Psoas muscle (tissue), 8 donors: ENCODE results near the gene DOCK1. TPM values are rescaled to one million over a fixed set of nuclear protein-coding genes. Genes with fewer than 3 reads are reported as not detected.

Experiments
- ATAC-seq, 4 donors: fragments of 200-7000 bp; cut with Tn5 transposase; one replicate each; pipeline ENCODE4 v1.9.1; 2020; ENCODE audit warnings: moderate library complexity in 3 of 4, mild to moderate bottlenecking in 2 of 4
- DNase-seq, 2 donors: peaks; one replicate each; pipeline ENCODE4 v3.0.0-alpha.2; 2020
- H3K27ac ChIP-seq: fragments of 200-600 bp; one replicate; pipeline ENCODE4 v1.8.0; 2022
- H3K27me3 ChIP-seq, 3 donors: fragments of 200-600 bp in 1 of 3; one replicate each; pipeline versions ENCODE4 v1.6.1 to v1.8.0; 2013 to 2022; ENCODE audit warnings: low read length in 2 of 3, mild to moderate bottlenecking in 2 of 3, moderate library complexity in 1 of 3; ENCODE audit not compliant: insufficient read depth in 3 of 3
- H3K36me3 ChIP-seq, 2 donors: fragments of 200-600 bp in 1 of 2; one replicate each; pipeline versions ENCODE4 v1.6.1 to v1.8.0; 2013 to 2022; ENCODE audit warnings: low read depth in 1 of 2, mild to moderate bottlenecking in 1 of 2, moderate library complexity in 1 of 2; ENCODE audit not compliant: insufficient read depth in 1 of 2
- H3K4me1 ChIP-seq: fragments of 200-600 bp; one replicate; pipeline ENCODE4 v1.8.0; 2022
- H3K4me3 ChIP-seq: fragments of 200-600 bp; one replicate; pipeline ENCODE4 v1.8.0; 2022; ENCODE audit warnings: mild to moderate bottlenecking
- H3K9me3 ChIP-seq: fragments of 200-600 bp; one replicate; pipeline ENCODE4 v1.8.0; 2022
- CTCF ChIP-seq: fragments of 200-600 bp; IDR thresholded peaks from one replicate; pipeline ENCODE4 v1.8.0; 2022; ENCODE audit warnings: antibody characterized with exemption
- WGBS, 3 donors: extraction: QIAGEN DNeasy Blood & Tissue Kit; methylation state at CpG; one replicate each; pipeline versions ENCODE4 v1.1.6 to v1.1.7; 2013; 5-methylcytosine and 5-hydroxymethylcytosine counted together
- intact Hi-C, 2 donors: fragments of 100-400 bp; cut with DNase I; formaldehyde crosslinking; loops; one replicate each; pipeline versions ENCODE4 v1.11.0 to v1.14.2; 2022
- polyA plus RNA-seq, 3 donors: library from polyadenylated mRNA; stranded (reverse); fragments of 200-250 nt; gene quantifications; one replicate each; pipeline ENCODE4 v1.2.3, GENCODE V29; 2013
- total RNA-seq, 4 donors: library from RNA; stranded (reverse); fragmentation: NEBNext Ultra II Directional in 2 of 4; extraction: Animal tissue kit (Norgen Biotek cat#: 25700) in 2 of 4; gene quantifications; one replicate each; pipeline versions ENCODE4 v1.2.1 to v1.2.4, GENCODE V29; 2021 to 2023
- donor health status: healthy with polysubstance abuse.
- donor health status: DM: no; HTN: no; CAD: no; lungs with moderate emphysema.
- donor health status: Bipolar disorder and iron deficiency.
- donor health status: healthy.
- donor health status: DM: yes; HTN: yes; CAD: no.
- donor health status: DM: no; HTN: no; CAD: no.
- donor health status: DM: no; HTN: no; CAD: no.
- donor health status: DM: yes; HTN: yes; CAD: no.

The DOCK1 gene
- total and polyA plus RNA-seq, 7 donors = 2.1 to 11.3 (median 5.4) TPM

- Histone ChIP-seq H3K4me1 (no peaks in the 10 kb centered on the region), H3K36me3 (no peaks in the 10 kb centered on the region), H3K27ac (no peak overlapping the region), H3K4me3 (no peak overlapping the region), H3K9me3 (no peaks in the 10 kb centered on the region), H3K27me3 (no peaks in the 10 kb centered on the region)
- 87 to 91% (median 88%) methylated on average over 4 of the region's 4 CpGs for WGBS, 3 donors
- no peak for ATAC-seq
- TF ChIP-seq CTCF = no peak
- intact Hi-C loops = no loop called here
- no peak for DNase-seq
Observed at GRCh38 chr10:127332631-127333030, 427.4 kb downstream of the DOCK1 start.

- intact Hi-C loops = no loop called here
- Histone ChIP-seq H3K27me3 (no peaks in the 10 kb centered on the region), H3K27ac (no peak overlapping the region), H3K4me3 (no peak overlapping the region), H3K9me3 (no peaks in the 10 kb centered on the region), H3K36me3 (no peaks in the 10 kb centered on the region), H3K4me1 (no peaks in the 10 kb centered on the region)
- 56 to 62% (median 59%) methylated on average over 11 of the region's 11 CpGs for WGBS, 3 donors
- no peak for ATAC-seq
- no peak for TF ChIP-seq CTCF
- no peak for DNase-seq
Observed at GRCh38 chr10:127337801-127338200, 432.6 kb downstream of the DOCK1 start.

DNA sequence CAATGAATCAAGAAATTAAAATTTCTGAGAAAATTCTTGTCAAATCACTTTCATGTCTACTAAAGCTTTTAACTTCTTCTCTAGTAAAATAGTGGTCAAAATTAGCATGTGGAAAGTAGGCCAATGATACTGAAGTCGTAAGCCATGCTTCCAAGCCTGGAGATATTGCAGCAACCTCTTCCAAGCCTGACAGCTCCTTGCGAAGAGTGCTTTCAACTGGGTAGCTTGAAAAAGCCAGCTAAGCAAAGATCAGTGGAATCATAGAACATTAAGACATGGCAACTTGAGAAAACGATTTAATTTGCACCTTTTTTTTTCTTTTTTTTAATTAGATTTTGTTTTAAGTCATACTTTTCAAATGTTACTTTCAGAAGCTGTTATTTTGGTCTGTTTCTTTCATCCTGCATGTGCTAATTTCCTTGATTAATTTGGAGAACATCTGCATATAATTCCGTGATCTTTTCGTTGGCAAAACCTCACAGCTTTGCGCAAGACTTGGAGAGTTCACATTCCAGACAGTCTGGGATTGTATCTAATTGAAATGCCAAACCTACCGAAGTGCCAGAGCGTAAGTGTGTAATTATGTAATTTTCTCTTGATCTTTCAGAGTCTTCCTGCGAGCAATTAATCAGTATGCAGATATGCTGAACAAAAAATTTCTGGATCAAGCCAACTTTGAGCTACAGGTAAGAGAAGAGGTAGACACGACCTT lies 433.3 kb downstream of the DOCK1 start:
- WGBS, 3 donors = 34 to 59% (median 37%) methylated on average over 10 of the region's 10 CpGs
- intact Hi-C loops = no loop called here

GRCh38 chr10:127343821-127344220 lies 438.6 kb downstream of the DOCK1 start:
- Histone ChIP-seq H3K36me3 (no peaks in the 10 kb centered on the region), H3K27ac (no peak overlapping the region), H3K9me3 (no peaks in the 10 kb centered on the region), H3K4me1 (no peaks in the 10 kb centered on the region), H3K4me3 (no peak overlapping the region), H3K27me3 (no peaks in the 10 kb centered on the region)
- WGBS, 3 donors = 45 to 57% (median 49%) methylated on average over 6 of the region's 6 CpGs
- intact Hi-C loops = no loop called here
- no peak for DNase-seq
- TF ChIP-seq CTCF = no peak
- ATAC-seq = no peak

More for the DNA sequence above, 433.3 kb downstream of the DOCK1 start:
- H3K4me3 ChIP-seq = no peak overlapping the region
- H3K36me3 ChIP-seq = no peaks in the 10 kb centered on the region
- no peaks in the 10 kb centered on the region for H3K9me3 ChIP-seq
- no peak for ATAC-seq
- H3K27me3 ChIP-seq = no peaks in the 10 kb centered on the region
- TF ChIP-seq CTCF = no peak
- no peak for DNase-seq
- H3K4me1 ChIP-seq = no peaks in the 10 kb centered on the region
- no peak overlapping the region for H3K27ac ChIP-seq

GRCh38 chr10:127344346-127344745 lies 439.1 kb downstream of the DOCK1 start:
- H3K4me1 ChIP-seq = no peaks in the 10 kb centered on the region
- TF ChIP-seq CTCF = no peak
- H3K36me3 ChIP-seq = no peaks in the 10 kb centered on the region
- WGBS, 3 donors = 75 to 93% (median 81%) methylated on average over 6 of the region's 6 CpGs
- intact Hi-C loops = no loop called here
- no peak overlapping the region for H3K27ac ChIP-seq
- H3K4me3 ChIP-seq = no peak overlapping the region
- no peaks in the 10 kb centered on the region for H3K27me3 ChIP-seq
- ATAC-seq (no peak), DNase-seq (no peak)
- H3K9me3 ChIP-seq = no peaks in the 10 kb centered on the region
